NCI-H526 (cell line): ENCODE measurements around the gene MORC2.

Source experiments
- DNase-seq, 2 experiments: peaks; one replicate each; lab custom pipeline; 2025; lab: John Stamatoyannopoulos, UW

MORC2 gene

GRCh38 chr22:30889268-30889995 lies 79.1 kb downstream of the MORC2 start:
- DNase-seq: no peak

DNA sequence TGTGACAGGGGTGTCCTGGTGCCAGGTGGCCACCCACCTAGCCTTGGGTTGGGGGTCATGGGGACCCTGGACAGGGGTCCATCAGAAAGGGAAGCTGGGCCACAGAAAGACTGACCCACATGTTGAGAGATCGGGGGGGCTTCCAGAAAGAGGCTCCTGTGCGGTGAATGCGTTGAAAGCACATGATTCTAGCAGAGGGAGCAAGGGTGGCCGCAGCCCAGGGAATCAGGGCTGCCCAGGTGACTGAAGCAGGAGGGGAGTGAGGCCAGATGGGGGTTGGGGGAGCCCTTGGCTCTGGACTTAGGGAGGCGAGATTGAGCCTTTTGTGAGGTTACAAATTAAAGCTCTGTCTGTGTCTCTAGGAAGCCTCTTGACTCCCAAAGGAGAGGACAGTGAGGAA lies 80.7 kb downstream of the MORC2 start:
- DNase-seq: no peak

- no peak for DNase-seq
Measured at GRCh38 chr22:30887453-30887852, 81.1 kb downstream of the MORC2 start.

- DNase-seq: no peak
Measured at GRCh38 chr22:30885591-30885990, 83.0 kb downstream of the MORC2 start.

GRCh38 chr22:30885001-30885366 lies 83.6 kb downstream of the MORC2 start:
- DNase-seq: no peak

DNA sequence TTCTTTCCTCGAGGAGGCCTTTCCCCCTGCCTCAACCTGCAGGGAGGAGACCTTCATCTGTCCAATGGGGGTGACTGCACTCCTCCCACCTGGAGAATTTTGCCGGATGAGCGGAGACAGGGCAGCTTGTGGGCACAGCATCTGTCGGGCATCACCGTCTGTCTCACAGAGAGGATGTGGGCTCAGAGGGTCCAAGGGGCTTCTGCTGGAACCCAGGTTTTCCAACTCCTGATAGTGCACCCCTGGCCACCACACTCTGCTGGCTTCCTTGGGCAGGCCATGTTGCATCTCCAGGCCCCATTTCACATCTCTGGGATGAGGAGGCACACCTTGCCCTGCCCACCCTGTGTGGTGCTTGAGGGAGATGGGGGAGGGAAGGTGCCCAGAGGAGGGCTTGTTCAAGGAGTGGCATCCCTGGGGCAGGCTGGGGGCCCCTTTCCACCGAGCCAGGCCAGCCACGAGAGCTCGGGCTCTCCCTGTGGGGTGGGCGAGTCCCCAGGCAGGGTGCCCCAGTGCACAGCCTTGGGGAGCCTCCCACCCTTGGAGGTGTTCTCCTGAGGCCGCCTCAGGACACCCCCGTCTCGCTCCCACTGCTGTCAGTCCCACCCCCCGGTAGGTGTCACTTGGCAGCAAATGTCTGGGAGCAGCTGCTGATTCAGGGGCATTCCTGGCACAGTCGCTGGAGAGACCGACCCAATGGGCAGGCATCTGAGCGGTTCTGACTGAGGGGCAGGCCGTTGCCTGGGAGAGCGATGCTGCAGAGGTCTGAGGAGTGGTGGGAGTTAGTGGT lies 84.2 kb downstream of the MORC2 start:
- no peak for DNase-seq

GRCh38 chr22:30883586-30884145 lies 84.9 kb downstream of the MORC2 start:
- no peak for DNase-seq

DNA sequence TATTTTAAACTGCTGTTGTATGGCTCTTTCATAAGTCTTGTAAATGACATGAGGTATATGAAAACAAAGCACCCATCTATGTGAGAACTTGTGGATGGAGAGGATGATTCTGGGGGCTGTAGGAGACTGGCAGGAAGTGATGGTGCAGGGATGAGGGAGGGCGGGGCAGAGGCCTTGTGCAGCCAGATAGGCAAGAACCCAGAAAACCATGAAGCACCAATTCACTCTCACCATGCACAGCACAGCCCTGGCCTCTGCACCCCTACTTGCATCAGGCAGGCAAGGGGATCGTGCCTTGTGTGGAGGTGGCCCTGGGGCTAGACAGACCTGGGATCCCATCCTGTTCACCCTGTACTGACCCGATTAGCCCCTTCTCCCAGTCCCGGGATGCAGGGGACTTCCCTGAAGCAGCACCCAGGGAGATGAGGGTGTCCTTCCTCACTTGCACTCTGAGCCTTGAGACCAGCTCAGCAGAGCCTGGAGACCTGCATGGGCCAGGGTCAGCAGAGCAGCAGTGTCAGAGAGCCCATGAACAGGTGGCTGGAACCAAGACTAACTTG lies 85.5 kb downstream of the MORC2 start:
- no peak for DNase-seq

GRCh38 chr22:30882184-30882717 lies 86.3 kb downstream of the MORC2 start:
- DNase-seq: no peak

DNA sequence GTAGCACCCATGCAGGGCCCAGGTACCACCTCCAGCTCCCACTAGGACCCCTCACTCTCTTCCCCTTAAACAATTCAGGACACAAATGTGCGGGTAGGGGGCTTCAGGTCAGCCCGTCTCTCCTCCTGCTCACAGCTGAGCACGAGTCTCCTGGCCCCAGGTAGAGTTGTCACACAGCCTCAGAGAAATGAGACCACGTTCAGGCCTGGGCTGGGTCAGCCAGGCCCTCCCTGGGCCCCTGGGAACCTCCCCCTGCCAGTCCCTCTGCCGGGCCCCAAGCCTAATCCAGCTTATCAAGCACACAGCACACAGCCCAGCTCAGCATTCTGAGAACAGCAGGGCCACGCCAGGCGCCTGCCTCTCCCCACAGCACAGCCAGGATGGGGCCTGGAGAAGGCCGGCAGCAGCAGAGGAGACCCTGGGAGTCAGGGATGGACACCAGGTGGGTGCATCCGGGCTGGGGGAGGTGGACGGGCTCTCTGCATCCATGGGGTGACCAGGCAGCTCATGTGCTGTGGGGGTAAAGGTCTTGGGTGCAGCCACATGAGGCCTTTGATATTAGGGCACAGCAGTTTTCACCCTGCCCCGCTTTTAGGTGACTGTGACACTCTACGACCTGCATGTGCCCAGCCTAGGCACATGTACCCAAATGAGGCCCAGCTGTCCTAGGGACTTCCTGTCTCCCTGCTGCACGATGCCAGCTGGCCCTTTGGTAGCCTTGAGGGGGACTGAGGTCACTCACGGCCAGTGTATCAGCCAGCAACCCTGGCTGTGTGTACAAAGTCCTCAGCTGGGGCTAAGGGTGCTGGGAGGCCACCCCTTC lies 87.0 kb downstream of the MORC2 start:
- DNase-seq: no peak

- no peak for DNase-seq
Measured at GRCh38 chr22:30880847-30881246, 87.7 kb downstream of the MORC2 start.

- no peak for DNase-seq
Measured at GRCh38 chr22:30880181-30880601, 88.4 kb downstream of the MORC2 start.

DNA sequence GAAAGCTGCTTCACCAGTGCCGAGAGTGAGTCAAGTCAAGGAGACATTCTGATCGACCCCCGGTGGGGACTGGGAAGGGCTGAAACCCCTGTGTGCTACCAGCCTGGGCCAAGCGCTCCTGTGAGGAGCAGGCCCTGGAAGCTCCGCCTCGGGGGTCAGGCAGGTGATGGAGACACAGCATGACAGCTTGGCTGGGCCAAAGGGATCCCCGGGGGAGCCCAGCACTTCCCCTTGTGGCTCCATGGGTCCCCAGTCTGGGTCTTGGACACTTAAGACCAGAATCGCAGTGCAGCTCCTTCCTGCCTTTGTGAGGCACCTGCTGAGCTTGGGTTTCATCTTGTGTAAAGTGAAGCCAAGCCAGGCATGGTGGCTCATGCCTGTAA lies 89.2 kb downstream of the MORC2 start:
- DNase-seq: no peak

GRCh38 chr22:30878516-30879414 lies 89.8 kb downstream of the MORC2 start:
- DNase-seq: no peak

DNA sequence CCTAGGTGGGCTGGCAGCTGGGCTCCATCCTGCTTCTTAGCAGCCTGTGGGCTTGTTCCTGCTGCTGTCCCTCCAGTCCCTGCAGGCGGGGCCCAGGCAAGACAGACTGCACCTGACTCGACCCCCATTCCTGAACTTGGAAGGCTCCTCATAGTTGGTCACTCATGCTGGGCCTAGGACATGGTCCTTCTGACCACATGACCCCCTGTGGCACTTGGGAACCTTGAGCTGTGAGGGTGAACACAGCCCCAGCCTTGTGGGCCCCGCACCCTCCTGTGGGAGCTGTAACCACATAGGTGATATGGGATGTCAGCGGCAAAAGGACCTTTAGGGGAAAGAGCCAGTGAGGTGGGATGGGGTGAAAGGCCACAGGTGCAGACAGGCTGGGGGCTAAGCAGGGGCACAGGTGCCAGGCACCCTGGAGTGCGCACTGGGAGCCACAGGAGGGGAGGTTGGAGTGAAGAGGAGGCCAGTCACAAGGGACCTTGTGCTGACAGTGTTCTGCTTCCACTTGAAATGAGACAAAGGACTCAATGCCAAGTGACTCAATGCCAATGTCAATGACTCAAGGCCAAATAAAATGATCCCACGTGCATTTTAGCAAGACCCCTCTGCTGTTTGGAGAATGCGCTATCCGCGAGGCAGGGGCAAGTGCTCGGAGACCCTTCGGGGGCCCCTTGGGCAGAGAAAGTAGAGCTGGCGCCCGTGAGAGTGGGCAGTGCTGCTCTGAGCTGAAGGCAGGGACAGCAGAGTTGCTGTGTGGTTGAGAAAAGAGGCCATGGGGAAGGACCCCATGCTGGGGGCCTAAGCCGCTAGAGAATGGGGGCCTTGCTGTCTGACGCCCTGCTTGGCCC lies 90.7 kb downstream of the MORC2 start:
- no peak for DNase-seq

GRCh38 chr22:30876915-30877553 lies 91.5 kb downstream of the MORC2 start:
- no peak for DNase-seq

DNA sequence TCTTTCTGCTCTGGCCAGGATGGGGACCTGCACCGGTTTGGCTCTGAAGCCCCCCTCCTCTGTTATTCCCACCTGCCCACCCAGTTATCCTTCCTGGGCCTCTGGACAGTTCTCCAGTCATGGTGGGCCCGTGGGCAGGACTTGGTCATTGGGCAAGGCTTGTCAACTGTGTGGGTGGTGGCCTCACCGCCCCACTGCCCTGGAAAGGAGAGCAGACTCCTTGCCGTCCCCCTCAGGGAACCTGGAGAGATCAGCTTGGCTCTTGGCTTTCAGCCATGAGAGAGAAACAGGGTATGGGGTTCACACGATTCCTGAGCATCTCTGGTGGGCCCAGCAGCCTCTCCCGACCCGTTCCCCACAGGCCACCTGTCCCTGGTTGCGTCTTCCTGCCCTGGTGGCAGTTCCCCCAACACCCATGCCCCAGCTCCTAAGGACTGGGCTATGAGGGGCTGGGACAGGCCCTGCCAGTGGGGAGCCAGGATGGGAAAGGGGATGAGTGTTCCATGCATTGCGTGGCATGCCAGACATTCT lies 92.3 kb downstream of the MORC2 start:
- DNase-seq: no peak

DNA sequence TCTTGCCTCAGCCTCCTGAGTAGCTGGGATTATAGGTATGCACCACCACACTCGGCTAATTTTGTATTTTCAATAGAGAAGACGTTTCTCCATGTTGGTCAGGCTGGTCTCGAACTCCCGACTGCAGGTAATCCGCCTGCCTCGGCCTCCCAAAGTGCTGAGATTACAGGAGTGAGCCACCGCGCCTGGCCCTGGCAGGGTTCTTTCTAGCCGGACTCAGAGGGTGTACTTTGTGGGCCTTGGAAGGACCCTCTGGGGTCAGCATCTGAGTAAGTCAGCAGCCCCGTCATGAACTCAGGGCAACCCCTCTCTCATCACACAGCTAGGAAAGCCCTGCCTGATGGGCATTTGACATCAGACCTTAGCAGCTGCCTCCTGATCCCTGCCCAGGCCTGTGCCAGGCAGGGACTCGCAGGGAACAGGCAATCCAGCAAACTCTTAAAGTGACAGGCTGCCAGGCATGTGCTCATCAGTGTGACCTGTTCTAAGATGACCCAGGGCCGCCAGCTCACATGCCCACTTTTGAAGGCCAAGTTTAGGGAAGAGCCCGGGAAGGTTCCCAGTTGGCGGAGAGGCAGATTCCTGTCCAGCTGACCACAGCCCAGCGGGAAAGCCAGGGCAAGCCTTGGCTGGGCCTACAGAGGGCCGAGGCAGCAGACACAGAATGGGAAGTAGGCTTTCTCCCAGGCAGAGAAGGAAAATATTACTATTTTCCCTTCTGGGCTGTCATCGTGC lies 92.9 kb downstream of the MORC2 start:
- DNase-seq: no peak
